K562 (cell line): ENCODE measurements around the gene RABGAP1. TPM values are rescaled to one million over a fixed set of nuclear protein-coding genes. Genes with fewer than 3 reads are reported as not detected.

Experiments
- BCLAF1 ChIP-seq, 2 experiments: fragments of 450-650 bp in 1 of 2; IDR thresholded peaks; 2 replicates each; pipeline ENCODE4 v1.6.1; 2011 to 2017; ENCODE audit warnings: low read depth in 2 of 2, antibody characterized with exemption in 1 of 2, borderline replicate concordance in 1 of 2, low read length in 1 of 2, mild to moderate bottlenecking in 1 of 2, mixed read lengths in 1 of 2; ENCODE audit not compliant: control insufficient read depth in 1 of 2
- ELK3 ChIP-seq: fragments of 450-650 bp; formaldehyde crosslinking; IDR thresholded peaks from 2 replicates; pipeline ENCODE4 v1.4.0; 2020; ENCODE audit warnings: mild to moderate bottlenecking
- ETV6 ChIP-seq, 3 experiments: fragments of 150-350 bp in 1 of 3; sonication (generic) in 1 of 3; formaldehyde crosslinking in 1 of 3; IDR thresholded peaks; 2 replicates each; pipeline versions ENCODE4 v1.6.1 to v1.8.0; 2014 to 2022; ENCODE audit warnings: borderline replicate concordance in 2 of 3, low read depth in 2 of 3, antibody characterized with exemption in 1 of 3, low read length in 1 of 3, mild to moderate bottlenecking in 1 of 3, missing genetic modification reagents in 1 of 3
- HBP1 ChIP-seq: fragments of 450-650 bp; formaldehyde crosslinking; IDR thresholded peaks from 2 replicates; pipeline ENCODE4 v1.4.0; 2022; ENCODE audit warnings: missing genetic modification characterization
- MCM2 ChIP-seq: fragments of 450-650 bp; IDR thresholded peaks from 2 replicates; pipeline ENCODE4 v1.6.1; 2017; ENCODE audit warnings: low read depth, mild to moderate bottlenecking
- MEF2A ChIP-seq: IDR thresholded peaks from 2 replicates; pipeline ENCODE4 v1.6.1; 2011; ENCODE audit warnings: low read depth, mild to moderate bottlenecking, low read length, moderate library complexity; ENCODE audit not compliant: control insufficient read depth
- RREB1 ChIP-seq: fragments of 250-450 bp; sonication (Bioruptor Pico); IDR thresholded peaks from 2 replicates; pipeline ENCODE4 v1.4.0; 2020
- TFE3 ChIP-seq: fragments of 450-650 bp; formaldehyde crosslinking; IDR thresholded peaks from 2 replicates; pipeline ENCODE4 v1.4.0; 2020; ENCODE audit warnings: mild to moderate bottlenecking, mixed read lengths
- ZBTB7A ChIP-seq: IDR thresholded peaks from 2 replicates; pipeline ENCODE4 v1.6.1; 2011; ENCODE audit warnings: low read depth, mild to moderate bottlenecking, low read length, moderate library complexity, borderline replicate concordance; ENCODE audit not compliant: control insufficient read depth
- ZNF197 ChIP-seq: fragments of 200-800 bp; sonication (Bioruptor generic); IDR thresholded peaks from 2 replicates; pipeline ENCODE4 v1.6.1; 2016; ENCODE audit warnings: low read depth, missing genetic modification characterization, missing compliant biosample characterization
- polyA plus RNA-seq, 8 experiments: library from polyadenylated mRNA; depleted of rRNA in 4 of 8; stranded (reverse) in 5 of 8; unstranded in 3 of 8; fragments of >200 nt; fragmentation: Nextera tagmentation in 2 of 8; fragmentation: Illumina TruSeq in 1 of 8; extraction: Ambion mirVana in 2 of 8; extraction: Trizol in 1 of 8; gene quantifications; 2 replicates each; pipeline versions ENCODE4 v1.2.1 to v1.2.3, GENCODE V29; 2011 to 2014; ENCODE audit warnings: inconsistent platforms in 1 of 8, missing spikeins in 1 of 8
- total RNA-seq, 7 experiments: library from RNA; depleted of rRNA in 6 of 7; stranded (reverse); fragments of >200 nt in 6 of 7; fragmentation: Illumina TruSeq in 2 of 7; extraction: Trizol in 2 of 7; gene quantifications; 2 replicates each; pipeline versions ENCODE4 v1.2.1 to v1.2.3, GENCODE V29; 2011 to 2021; ENCODE audit warnings: low replicate concordance in 1 of 7

RABGAP1 gene
- total and polyA plus RNA-seq, 9 of the 15 experiments (the other 6 are each of a cell fraction or from before 2014, with no cell fraction given), result 1.5 to 22.7 (median 13.1) TPM

- TF ChIP-seq RREB1 (CRISPR knock-in tag), result peak; percentile 16; the same call in 1 of the 2 replicates
- no peak for TF ChIP-seq ELK3 (CRISPR knock-in tag)
- no peak for TF ChIP-seq MCM2
- TF ChIP-seq TFE3 (CRISPR knock-in tag), result no peak
- TF ChIP-seq ZNF197 (CRISPR knock-in tag), result no peak
- peak; percentile 12; the same call in 1 of the 2 replicates for TF ChIP-seq ZBTB7A
- TF ChIP-seq MEF2A, result no peak
- no peak for TF ChIP-seq BCLAF1 (IDR thresholded peaks at IDR 0.05; ENCODE audit: borderline replicate concordance in 1 of 2, control insufficient read depth in 1 of 2, low read depth in 2 of 2, low read length in 1 of 2)
- TF ChIP-seq ETV6 (IDR thresholded peaks at IDR 0.05; ENCODE audit: borderline replicate concordance in 1 of 2, low read depth in 2 of 2, low read length in 1 of 2), result no peak
- no peak for TF ChIP-seq ETV6 (CRISPR knock-in tag; IDR thresholded peaks at IDR 0.05; ENCODE audit: borderline replicate concordance)
- TF ChIP-seq HBP1 (CRISPR knock-in tag), result no peak
These were observed at the start of gene RABGAP1 (continued) for GRCh38 chr9:122940749-122941581.
